SK-N-MC (cell line): ENCODE data around the gene OR2A25.

Source experiments
- EZH2 ChIP-seq: fragments of 200-600 bp; sonication (generic); IDR thresholded peaks from one replicate; pipeline ENCODE4 v1.6.1; 2017; ENCODE audit warnings: antibody characterized with exemption
- POLR2AphosphoS5 ChIP-seq: IDR thresholded peaks from 2 replicates; pipeline ENCODE4 v1.6.1; 2012; ENCODE audit warnings: mild to moderate bottlenecking, low read depth, low read length, borderline replicate concordance

DNA sequence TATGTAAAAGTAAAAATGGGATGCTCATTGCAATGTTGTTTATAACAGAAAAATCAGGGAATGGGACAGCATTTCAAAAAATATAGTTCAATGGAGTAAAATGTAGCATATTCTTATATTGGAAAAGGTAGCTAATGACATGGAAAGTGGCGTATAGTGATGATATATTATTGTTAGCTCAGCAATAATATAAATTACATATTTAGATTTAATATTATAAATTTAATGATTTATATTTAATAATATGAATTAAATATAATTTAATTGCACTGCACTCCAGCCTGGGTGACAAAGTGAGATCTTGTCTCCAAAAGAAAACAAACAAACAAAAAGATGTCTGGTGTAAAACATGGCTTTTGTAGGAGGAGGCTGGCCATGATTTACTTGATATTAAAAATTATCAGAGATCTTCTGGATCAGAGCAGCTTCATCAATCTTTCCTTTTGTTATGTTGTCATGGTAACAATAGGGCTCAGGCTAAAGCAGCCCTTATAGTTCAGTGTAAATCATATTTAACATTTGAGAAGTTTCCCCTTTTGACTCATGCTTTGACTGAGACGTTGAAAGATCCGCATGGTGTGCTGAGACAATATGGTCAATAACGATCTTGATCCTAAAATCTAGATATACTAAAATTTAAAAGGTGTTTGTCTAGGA, 46.3 kb upstream of the OR2A25 start:
- TF ChIP-seq POLR2AphosphoS5 (no peak), EZH2 (no peak)
